Esophagus muscularis mucosa (tissue), 4 donors: ENCODE data around the gene TSTD1. TPM values are rescaled to one million over a fixed set of nuclear protein-coding genes. Genes with fewer than 3 reads are reported as not detected.
"Not testable (repeated sequence)": the region's sequence is repeated elsewhere in the genome, so short reads cannot be mapped to it uniquely, and the experiment has no call there.

Experiments
- DNase-seq: peaks from one replicate; pipeline ENCODE4 v3.0.0-alpha.2; 2017; ENCODE audit errors: extremely low spot score
- H3K27ac ChIP-seq, 4 donors: fragments of 200-600 bp; sonication (generic); replicated peaks in 1 of 4; 1 replicate in 3 of 4; 2 replicates in 1 of 4; pipeline ENCODE4 v1.5.1; 2016 to 2019; ENCODE audit warnings: mild to moderate bottlenecking in 1 of 4
- H3K27me3 ChIP-seq, 4 donors: fragments of 200-600 bp; sonication (generic); one replicate each; pipeline versions ENCODE4 v1.5.1 to v1.6.0; 2016 to 2019
- H3K36me3 ChIP-seq, 4 donors: fragments of 200-600 bp; sonication (generic); one replicate each; pipeline ENCODE4 v1.5.1; 2016 to 2019
- H3K4me1 ChIP-seq, 4 donors: fragments of 200-600 bp; sonication (generic); one replicate each; pipeline ENCODE4 v1.5.1; 2016 to 2019
- H3K4me3 ChIP-seq, 4 donors: fragments of 200-600 bp; sonication (generic); 1 replicate in 2 of 4; 2 replicates in 2 of 4; pipeline ENCODE4 v1.5.1; 2016 to 2019; ENCODE audit warnings: mild to moderate bottlenecking in 4 of 4, moderate library complexity in 1 of 4
- H3K9me3 ChIP-seq, 4 donors: fragments of 200-600 bp; sonication (generic); 1 replicate in 3 of 4; 2 replicates in 1 of 4; pipeline ENCODE4 v1.5.1; 2016 to 2019
- EP300 ChIP-seq: sonication (generic); formaldehyde crosslinking; IDR thresholded peaks from one replicate; pipeline ENCODE4 v1.6.1; 2017; ENCODE audit warnings: antibody characterized with exemption
- POLR2A ChIP-seq: fragments of 450-650 bp; IDR thresholded peaks from one replicate; pipeline ENCODE4 v1.6.1; 2017; ENCODE audit warnings: antibody characterized with exemption, moderate library complexity, mild to moderate bottlenecking, low read depth
- POLR2AphosphoS5 ChIP-seq, 2 donors: sonication (generic); formaldehyde crosslinking; IDR thresholded peaks; one replicate each; pipeline ENCODE4 v1.6.1; 2017; ENCODE audit warnings: antibody characterized with exemption in 2 of 2
- WGBS: methylation state at CpG from one replicate; pipeline ENCODE4 v1.1.5; 2018; 5-methylcytosine and 5-hydroxymethylcytosine counted together
- intact Hi-C: fragments of 100-400 bp; cut with DNase I; formaldehyde crosslinking; loops from one replicate; pipeline ENCODE4 v1.15.1; 2023
- total RNA-seq, 4 donors: library from RNA; depleted of rRNA; stranded (reverse); fragments of >200 nt; gene quantifications; one replicate each; pipeline versions ENCODE4 v1.1.0 to v1.2.1, GENCODE V29; 2016
- TF ChIP-seq, protein P1 (sequence below), 3 experiments: fragments of 200-600 bp in 2 of 3; fragments of 450-650 bp in 1 of 3; sonication (generic) in 2 of 3; IDR thresholded peaks; one replicate each; pipeline ENCODE4 v1.5.1; 2017 to 2019; ENCODE audit warnings: antibody characterized with exemption in 3 of 3, mild to moderate bottlenecking in 2 of 3, moderate library complexity in 1 of 3

TSTD1 gene
- total RNA-seq, 4 donors from 2014 or later, result 19.0 to 46.5 (median 29.4) TPM

DNA sequence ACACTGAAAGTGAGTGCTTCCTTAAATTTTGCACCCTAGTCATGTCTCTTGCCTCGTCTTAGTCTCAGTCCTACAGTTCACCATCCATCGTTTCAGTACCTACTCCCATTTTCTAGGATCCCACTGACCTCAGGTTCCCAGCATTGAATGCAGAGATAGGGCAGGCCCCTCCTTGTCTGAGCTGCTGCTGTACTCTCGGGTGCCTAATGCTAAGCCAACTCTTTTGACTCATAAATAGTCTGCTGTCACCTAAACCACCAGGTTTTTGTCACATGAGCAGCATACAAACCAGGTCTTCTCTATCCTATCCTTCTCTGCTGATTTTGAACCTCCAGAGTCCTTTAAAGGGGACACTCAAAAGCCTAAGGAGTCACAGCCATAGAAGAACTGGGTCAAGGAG, 27.9 kb upstream of the TSTD1 start:
- Histone ChIP-seq H3K9me3 (no peaks in the 10 kb centered on the region), H3K36me3 (no peaks in the 10 kb centered on the region), H3K27me3 (peaks cover 0 to 21% (median 0%) of the 10 kb centered on the region in 4 donors), H3K27ac (no peak overlapping the region), H3K4me3 (no peak overlapping the region), H3K4me1 (no peaks in the 10 kb centered on the region)
- TF ChIP-seq EP300 (no peak), POLR2AphosphoS5 (IDR thresholded peaks at IDR 0.05) (no peak), POLR2A (no peak)
- TF ChIP-seq, protein P1, sequence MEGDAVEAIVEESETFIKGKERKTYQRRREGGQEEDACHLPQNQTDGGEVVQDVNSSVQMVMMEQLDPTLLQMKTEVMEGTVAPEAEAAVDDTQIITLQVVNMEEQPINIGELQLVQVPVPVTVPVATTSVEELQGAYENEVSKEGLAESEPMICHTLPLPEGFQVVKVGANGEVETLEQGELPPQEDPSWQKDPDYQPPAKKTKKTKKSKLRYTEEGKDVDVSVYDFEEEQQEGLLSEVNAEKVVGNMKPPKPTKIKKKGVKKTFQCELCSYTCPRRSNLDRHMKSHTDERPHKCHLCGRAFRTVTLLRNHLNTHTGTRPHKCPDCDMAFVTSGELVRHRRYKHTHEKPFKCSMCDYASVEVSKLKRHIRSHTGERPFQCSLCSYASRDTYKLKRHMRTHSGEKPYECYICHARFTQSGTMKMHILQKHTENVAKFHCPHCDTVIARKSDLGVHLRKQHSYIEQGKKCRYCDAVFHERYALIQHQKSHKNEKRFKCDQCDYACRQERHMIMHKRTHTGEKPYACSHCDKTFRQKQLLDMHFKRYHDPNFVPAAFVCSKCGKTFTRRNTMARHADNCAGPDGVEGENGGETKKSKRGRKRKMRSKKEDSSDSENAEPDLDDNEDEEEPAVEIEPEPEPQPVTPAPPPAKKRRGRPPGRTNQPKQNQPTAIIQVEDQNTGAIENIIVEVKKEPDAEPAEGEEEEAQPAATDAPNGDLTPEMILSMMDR (IDR thresholded peaks at IDR 0.05), result no peak
- intact Hi-C loops, result no loop called here
- 64% methylated on average over 3 of the region's 3 CpGs for WGBS
- DNase-seq, result no peak

DNA sequence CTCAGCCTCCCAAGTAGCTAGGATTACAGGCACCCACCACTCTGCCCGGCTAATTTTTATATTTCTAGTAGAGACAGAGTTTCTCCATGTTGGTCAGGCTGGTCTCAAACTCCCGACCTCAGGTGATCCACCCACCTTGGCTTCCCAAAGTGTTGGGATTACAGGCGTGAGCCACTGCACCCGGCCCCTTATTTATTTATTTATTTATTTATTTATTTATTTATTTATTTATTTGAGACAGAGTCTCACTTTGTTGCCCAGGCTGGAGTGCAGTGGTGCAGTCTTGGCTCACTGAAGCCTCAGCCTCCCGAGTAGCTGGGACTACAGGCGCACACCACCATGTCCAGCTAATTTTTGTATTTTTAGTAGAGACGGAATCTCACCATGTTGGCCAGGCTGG, 26.9 kb upstream of the TSTD1 start:
- WGBS, result 91% methylated on average over 7 of the region's 7 CpGs
- H3K4me3 ChIP-seq, DNase-seq, H3K36me3 ChIP-seq, H3K4me1 ChIP-seq, H3K27ac ChIP-seq, intact Hi-C loops, H3K9me3 ChIP-seq: not testable (repeated sequence)
- peaks cover 0 to 21% (median 0%) of the 10 kb centered on the region in 4 donors for H3K27me3 ChIP-seq

DNA sequence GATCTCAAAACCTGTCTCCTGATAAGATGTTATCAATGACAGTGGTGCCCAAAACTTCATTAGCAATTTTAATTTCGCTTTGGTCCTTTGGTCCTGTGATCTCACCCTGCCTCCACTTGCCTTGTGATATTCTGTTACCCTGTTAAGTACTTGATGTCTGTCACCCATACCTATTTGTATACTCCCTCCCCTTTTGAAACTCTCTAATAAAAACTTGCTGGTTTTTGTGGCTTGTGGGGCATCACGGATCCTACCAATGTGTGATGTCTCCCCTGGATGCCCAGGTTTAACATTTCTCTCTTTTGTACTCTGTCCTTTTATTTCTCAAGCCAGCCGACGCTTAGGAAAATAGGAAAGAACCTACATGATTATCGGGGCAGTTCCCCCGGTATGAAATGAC, 25.2 kb upstream of the TSTD1 start:
- peaks cover 0 to 16% (median 0%) of the 10 kb centered on the region in 4 donors for H3K27me3 ChIP-seq
- H3K4me3 ChIP-seq, H3K9me3 ChIP-seq, intact Hi-C loops, DNase-seq, H3K36me3 ChIP-seq, H3K4me1 ChIP-seq, H3K27ac ChIP-seq: not testable (repeated sequence)
- WGBS, result 57% methylated on average over 6 of the region's 6 CpGs

DNA sequence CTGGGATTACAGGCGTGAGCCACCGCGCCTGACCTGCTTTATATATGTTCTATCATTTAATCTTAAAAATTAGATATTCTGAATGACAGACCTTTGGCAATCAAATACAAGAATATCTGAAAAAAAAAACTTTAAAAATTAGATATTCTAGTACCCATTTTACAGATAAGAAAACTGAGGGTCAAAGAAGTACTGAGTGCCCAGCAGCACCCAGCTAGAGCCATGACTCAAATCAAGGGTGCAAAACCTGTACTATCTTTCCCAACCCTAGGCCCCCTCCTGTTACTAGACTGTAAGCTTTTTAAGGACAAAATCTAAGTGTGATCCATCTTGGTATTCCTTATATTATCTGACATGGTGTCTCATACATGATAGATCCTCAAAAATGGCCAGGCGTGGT, 22.7 kb upstream of the TSTD1 start:
- H3K27me3 ChIP-seq, result peaks cover 0 to 31% (median 0%) of the 10 kb centered on the region in 4 donors
- WGBS, result 94% methylated on average over 4 of the region's 4 CpGs
- H3K27ac ChIP-seq, result no peak overlapping the region
- DNase-seq, result no peak
- H3K4me1 ChIP-seq, result no peaks in the 10 kb centered on the region
- H3K9me3 ChIP-seq, result no peaks in the 10 kb centered on the region
- intact Hi-C loops, result no loop called here
- TF ChIP-seq, protein P1 (IDR thresholded peaks at IDR 0.05), result no peak
- TF ChIP-seq POLR2AphosphoS5 (IDR thresholded peaks at IDR 0.05) (no peak), EP300 (no peak), POLR2A (no peak)
- H3K36me3 ChIP-seq, result no peaks in the 10 kb centered on the region
- no peak overlapping the region for H3K4me3 ChIP-seq

DNA sequence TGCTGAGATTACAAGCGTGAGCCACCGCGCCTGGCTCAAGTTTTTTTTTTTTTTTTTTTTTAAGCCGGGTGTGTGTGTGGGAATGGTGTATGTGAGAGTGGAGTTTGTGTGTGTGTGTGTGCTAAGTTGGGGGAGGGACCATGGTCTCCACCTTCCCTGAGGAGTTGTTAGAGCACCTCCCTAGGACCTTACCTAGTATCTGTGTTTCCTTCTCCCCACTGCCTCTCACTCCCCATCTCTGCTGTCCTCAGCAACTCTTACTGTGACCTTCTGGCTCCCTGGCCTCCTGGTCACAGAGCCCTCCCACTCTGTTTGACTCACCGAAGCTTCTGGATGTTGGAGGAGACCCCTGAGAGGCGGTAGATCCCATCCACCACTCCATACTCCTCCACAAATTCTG, 20.5 kb upstream of the TSTD1 start:
- DNase-seq, result no peak
- Histone ChIP-seq H3K36me3 (no peaks in the 10 kb centered on the region), H3K9me3 (no peaks in the 10 kb centered on the region), H3K27ac (no peak overlapping the region), H3K4me3 (no peak overlapping the region), H3K27me3 (peaks cover 0 to 33% (median 0%) of the 10 kb centered on the region in 4 donors), H3K4me1 (no peaks in the 10 kb centered on the region)
- intact Hi-C loops, result no loop called here
- TF ChIP-seq POLR2A (no peak), EP300 (no peak), POLR2AphosphoS5 (IDR thresholded peaks at IDR 0.05) (no peak)
- TF ChIP-seq, protein P1 (IDR thresholded peaks at IDR 0.05), result no peak
- WGBS, result 86% methylated on average over 6 of the region's 6 CpGs

DNA sequence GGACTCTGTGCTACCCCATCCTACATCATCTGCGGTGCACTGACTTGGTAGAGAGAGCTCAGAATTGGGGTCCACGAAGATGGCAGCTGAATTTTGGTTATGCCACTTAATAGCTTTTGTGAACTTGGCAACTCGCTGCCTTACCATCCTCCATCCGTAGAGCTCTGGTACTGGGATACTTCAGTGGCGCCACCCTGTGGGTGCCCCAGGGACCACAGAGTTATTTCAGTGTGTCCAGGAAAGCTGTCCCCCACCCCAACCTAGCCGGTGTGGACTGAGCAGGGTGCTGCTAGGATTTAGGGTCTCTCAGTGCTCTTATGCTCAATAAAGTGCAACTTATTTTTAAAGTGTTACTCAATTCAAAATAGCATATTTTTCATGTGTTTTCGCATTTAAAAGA, 16.0 kb upstream of the TSTD1 start:
- Histone ChIP-seq H3K9me3 (no peaks in the 10 kb centered on the region), H3K4me1 (no peaks in the 10 kb centered on the region), H3K27me3 (peaks cover 0 to 42% (median 0%) of the 10 kb centered on the region in 4 donors), H3K36me3 (no peaks in the 10 kb centered on the region), H3K27ac (no peak overlapping the region), H3K4me3 (no peak overlapping the region)
- WGBS, result 97% methylated on average over 7 of the region's 7 CpGs
- intact Hi-C loops, result no loop called here
- TF ChIP-seq, protein P1 (IDR thresholded peaks at IDR 0.05), result no peak
- TF ChIP-seq POLR2AphosphoS5 (IDR thresholded peaks at IDR 0.05) (no peak), EP300 (no peak), POLR2A (no peak)
- DNase-seq, result no peak
